ENCODE data around the gene IGFBP6.
"Not testable (repeated sequence)": the region's sequence is repeated elsewhere in the genome, so short reads cannot be mapped to it uniquely, and the experiment has no call there.

The IGFBP6 gene

DNA sequence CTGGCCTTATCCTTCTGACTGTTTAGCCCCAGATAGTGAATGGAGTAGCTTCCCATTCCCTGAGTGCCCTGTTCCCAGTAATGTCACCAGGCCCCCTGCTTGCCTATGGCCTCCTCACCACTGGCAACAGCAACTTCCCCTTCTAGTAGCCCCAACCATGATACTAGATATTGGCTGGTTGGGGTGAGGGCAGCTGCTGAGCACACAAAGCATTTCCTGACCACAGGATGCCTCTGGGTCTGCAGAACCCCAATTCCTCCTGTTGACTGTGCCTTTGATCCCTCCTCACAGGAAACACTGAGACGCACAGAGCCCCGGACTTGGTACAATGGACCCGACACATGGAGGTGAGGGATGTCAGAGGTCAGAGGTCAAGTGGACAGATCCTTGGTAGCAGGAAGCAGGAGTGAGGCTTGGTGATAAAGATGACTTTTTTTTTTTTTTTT is 6.4 kb downstream of the IGFBP6 start:
- peaks cover 4% of the 10 kb centered on the region for H3K4me1 ChIP-seq (ENCODE audit: insufficient read depth, low read length)
- H3K9ac ChIP-seq (ENCODE audit: low read depth, low read length), result no peak overlapping the region
- no peaks in the 10 kb centered on the region for H3K9me3 ChIP-seq (ENCODE audit: control insufficient read depth, insufficient read depth, low read length)
- H3K36me3 ChIP-seq (ENCODE audit: insufficient read depth, low read length), result no peaks in the 10 kb centered on the region

DNA sequence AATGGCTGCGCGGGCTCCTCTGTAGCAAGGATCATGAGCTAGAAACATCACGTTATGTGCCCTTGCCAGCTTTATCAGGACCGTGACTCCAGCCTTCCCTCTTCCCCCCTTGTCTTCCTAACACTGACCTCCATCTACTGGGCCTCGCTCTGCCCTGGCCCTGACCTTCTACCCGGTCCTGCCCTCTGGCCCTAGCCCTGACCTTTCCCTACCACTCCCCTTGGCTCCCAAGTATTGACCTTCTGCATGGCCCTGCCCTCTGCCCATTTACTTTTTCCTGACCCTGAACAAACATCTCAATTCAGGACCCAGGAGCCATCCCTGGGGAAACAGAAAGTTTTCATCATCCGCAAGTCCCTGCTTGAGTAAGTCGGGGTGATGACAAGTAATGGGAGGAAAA is 7.8 kb downstream of the IGFBP6 start:
- H3K9ac ChIP-seq (ENCODE audit: low read depth, low read length), result no peak overlapping the region
- 0 out of 2 replicates have a peak, but pooled peaks cover 3% of the 10 kb centered on the region for H3K9me3 ChIP-seq (ENCODE audit: control insufficient read depth, insufficient read depth, low read length)
- H3K36me3 ChIP-seq (ENCODE audit: insufficient read depth, low read length), result no peaks in the 10 kb centered on the region
- H3K4me1 ChIP-seq (ENCODE audit: insufficient read depth, low read length), result no peaks in the 10 kb centered on the region; the same call in 1 of the 2 replicates

DNA sequence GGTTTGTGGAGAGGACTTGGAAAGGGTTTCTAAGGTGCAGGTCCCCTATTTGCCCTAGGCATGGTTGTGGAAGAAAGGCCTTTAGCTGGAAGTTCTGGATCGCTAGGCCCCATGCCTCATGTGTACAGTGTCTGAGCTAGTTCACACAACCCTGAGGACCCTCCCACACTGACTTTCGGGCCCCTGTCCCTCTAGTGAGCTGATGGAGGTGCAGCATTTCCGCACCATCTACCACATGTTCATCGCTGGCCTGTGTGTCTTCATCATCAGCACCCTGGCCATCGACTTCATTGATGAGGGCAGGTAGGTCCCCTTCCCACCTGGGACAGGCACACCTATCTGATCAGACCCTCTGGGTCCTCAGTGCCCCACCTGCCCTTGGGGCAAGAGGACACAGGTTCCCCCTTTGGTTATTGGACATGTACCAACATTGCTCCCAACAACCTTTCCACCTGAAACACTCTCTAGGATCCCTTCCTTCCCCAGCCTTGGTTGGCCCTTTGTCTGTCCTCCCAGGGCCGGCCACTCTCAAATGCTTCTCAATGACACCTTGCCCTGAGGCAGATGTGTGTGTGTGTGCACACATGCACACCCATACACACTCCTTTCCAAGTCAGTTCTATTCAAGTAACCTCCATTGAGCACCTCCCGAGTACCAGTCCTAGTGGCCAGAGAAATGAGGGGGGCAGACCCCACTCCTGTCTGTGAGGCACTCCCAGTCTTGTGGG is 8.4 kb downstream of the IGFBP6 start:
- no peaks in the 10 kb centered on the region for H3K36me3 ChIP-seq (ENCODE audit: insufficient read depth, low read length)
- no peaks in the 10 kb centered on the region; the same call in 1 of the 2 replicates for H3K4me1 ChIP-seq (ENCODE audit: insufficient read depth, low read length)
- no peak overlapping the region for H3K9ac ChIP-seq (ENCODE audit: low read depth, low read length)
- peaks cover 5% of the 10 kb centered on the region; the same call in 1 of the 2 replicates for H3K9me3 ChIP-seq (ENCODE audit: control insufficient read depth, insufficient read depth, low read length)

DNA sequence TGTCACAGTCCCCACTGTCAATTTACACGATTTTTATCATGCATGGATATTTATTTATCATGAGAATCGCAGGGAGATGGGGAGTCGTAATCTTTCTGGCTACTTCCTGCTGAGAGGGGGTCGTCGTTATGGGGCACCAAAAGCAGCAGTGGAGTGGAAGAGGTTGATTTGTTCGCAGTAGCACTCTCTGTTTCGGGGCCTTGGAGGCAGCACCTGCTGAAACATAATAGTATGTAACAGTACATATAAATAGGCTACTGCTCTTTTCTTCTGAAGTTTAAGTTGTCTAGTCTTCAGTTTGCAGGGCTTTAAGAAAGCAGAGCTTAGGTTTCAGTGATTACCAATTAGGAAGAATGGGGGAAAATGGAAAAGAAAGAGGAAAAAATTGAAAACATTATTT is 9.7 kb downstream of the IGFBP6 start:
- Histone ChIP-seq H3K4me1 (ENCODE audit: insufficient read depth, low read length) (no peaks in the 10 kb centered on the region; the same call in 1 of the 2 replicates), H3K36me3 (ENCODE audit: insufficient read depth, low read length) (no peaks in the 10 kb centered on the region), H3K9me3 (ENCODE audit: control insufficient read depth, insufficient read depth, low read length) (peaks cover 5% of the 10 kb centered on the region; the same call in 1 of the 2 replicates), H3K9ac (ENCODE audit: low read depth, low read length) (no peak overlapping the region)

DNA sequence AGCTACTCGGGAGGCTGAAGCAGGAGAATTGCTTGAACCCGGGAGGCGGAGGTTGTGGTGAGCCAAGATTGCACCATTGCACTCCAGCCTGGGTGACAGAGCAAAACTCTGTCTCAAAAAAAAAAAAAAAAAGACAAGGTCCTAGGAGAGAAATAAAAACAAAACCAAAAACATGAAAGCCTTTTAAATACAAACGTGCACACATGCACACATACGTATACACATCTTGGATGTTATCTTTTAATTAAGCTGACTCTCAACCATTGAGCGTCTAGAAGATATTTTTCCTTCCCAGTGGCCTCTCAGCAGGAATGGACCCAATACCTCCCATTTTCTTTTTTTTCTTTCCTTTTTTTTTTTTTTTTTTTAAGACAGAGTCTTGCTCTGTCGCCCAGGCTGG is 15.0 kb downstream of the IGFBP6 start:
- H3K9ac ChIP-seq (ENCODE audit: low read depth, low read length); H3K9me3 ChIP-seq (ENCODE audit: control insufficient read depth, insufficient read depth, low read length); H3K4me1 ChIP-seq (ENCODE audit: insufficient read depth, low read length); H3K36me3 ChIP-seq (ENCODE audit: insufficient read depth, low read length): not testable (repeated sequence)

DNA sequence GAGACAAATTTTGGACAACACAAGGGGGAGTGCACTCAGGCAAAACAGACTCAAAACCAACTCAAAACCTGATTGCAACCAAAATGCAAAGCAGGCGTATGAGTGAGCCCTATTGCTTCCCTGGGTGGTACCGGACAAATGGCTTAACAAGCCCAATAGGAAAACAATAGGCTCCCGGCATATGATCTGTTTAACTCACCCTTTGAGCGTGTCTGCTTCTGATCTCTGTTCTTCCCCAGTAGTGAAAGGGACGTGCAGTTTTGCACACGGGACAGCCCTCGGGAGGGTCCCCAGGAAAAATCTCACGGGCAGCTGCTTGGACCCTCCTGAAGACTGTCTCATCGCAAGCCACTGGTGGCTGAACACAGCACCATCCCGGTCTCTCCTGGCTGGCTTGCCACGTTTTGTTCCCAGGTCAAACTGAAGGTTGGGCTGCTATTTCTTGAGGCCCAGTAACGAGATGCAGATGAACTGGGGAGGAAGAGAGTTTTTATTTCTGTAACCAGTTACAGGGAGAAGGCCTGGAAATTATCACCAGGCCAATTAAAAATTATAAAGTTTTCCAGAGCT is 15.8 kb downstream of the IGFBP6 start:
- Histone ChIP-seq H3K36me3 (ENCODE audit: insufficient read depth, low read length) (no peaks in the 10 kb centered on the region), H3K9me3 (ENCODE audit: control insufficient read depth, insufficient read depth, low read length) (peaks cover 5% of the 10 kb centered on the region; the same call in 1 of the 2 replicates), H3K9ac (ENCODE audit: low read depth, low read length) (no peak overlapping the region), H3K4me1 (ENCODE audit: insufficient read depth, low read length) (no peaks in the 10 kb centered on the region)

DNA sequence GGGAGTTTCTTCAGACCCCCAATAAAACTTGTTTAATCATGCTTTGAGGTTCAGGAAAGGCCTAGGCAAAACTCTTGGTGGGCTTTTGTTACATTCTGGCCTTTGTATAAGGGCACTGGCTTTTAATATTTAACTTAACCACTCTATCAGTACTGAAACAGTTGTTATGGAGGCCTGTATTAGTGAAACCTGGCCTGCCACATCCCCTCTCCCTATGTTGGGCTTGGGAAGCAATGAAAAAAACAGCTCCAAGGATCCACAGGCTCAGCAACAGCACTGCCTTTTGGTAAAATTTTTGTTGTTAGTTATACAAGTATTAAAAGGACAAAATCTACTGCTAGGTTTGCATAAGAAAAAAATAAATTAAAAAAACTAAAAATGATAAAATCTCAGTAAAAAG is 16.5 kb downstream of the IGFBP6 start:
- H3K9me3 ChIP-seq (ENCODE audit: control insufficient read depth, insufficient read depth, low read length), result peaks cover 5% of the 10 kb centered on the region; the same call in 1 of the 2 replicates
- no peak overlapping the region for H3K9ac ChIP-seq (ENCODE audit: low read depth, low read length)
- H3K36me3 ChIP-seq (ENCODE audit: insufficient read depth, low read length), result no peaks in the 10 kb centered on the region
- no peaks in the 10 kb centered on the region for H3K4me1 ChIP-seq (ENCODE audit: insufficient read depth, low read length)

DNA sequence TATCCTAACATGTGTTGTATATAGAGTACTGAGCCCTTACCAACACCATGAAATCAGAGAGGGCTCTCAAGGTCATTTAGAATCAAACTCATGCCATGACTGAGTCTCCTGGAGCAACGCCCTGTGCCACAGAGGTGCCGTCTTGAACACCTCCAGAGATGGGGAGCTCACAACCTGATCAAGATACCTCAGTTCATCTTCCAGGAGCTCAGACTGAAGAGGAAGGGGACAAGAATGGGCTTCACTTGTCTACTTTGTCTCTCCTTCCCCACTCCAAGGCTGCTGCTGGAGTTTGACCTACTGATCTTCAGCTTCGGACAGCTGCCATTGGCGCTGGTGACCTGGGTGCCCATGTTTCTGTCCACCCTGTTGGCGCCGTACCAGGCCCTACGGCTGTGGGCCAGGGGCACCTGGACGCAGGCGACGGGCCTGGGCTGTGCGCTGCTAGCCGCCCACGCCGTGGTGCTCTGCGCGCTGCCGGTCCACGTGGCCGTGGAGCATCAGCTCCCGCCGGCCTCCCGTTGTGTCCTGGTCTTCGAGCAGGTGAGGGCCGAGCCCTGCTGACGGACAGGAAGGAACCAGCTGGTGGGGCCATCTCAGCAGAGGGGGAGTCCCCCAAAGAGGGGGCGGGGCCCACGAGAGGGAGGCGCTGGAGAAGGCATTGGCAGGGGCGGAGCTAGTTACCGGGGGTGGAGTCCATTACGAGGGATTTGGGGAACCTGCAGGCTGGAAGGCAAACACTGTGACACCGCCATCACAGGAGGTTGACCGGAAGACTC is 17.8 kb downstream of the IGFBP6 start:
- Histone ChIP-seq H3K4me1 (ENCODE audit: insufficient read depth, low read length) (no peaks in the 10 kb centered on the region), H3K9ac (ENCODE audit: low read depth, low read length) (no peak overlapping the region), H3K36me3 (ENCODE audit: insufficient read depth, low read length) (no peaks in the 10 kb centered on the region), H3K9me3 (ENCODE audit: control insufficient read depth, insufficient read depth, low read length) (peaks cover 2% of the 10 kb centered on the region; the same call in 1 of the 2 replicates)

DNA sequence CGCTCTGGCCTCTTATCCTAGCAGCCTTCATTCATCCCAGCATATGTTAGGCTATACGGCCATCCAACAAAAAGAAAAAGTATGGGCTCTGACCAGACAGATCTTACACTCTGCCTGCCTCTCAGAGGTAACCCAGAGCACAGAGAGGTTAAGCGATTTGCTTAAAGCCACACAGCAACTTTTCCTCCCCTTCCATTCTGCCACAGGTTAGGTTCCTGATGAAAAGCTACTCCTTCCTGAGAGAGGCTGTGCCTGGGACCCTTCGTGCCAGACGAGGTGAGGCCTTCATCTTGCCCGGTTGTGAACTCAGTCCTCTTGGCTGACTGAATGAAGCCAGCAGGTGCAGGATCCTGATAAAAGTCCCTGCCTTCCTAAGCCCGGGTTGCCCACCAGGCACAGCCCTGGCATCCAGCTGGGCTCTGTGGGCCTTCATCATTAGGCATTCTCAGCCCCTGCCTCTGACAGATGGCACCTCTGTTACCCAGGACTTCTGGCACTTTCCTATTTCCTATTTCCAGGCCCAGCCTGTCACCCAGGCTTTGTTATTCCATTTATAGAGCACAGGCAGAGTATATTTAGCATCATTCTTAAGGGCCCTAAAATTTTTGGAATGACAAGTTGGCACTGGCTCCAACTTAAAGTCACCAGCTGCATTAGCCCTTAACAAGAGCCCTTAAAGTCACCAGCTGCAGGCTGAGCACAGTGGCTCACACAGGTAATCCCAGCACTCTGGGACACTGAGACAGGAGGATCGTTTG is 18.6 kb downstream of the IGFBP6 start:
- Histone ChIP-seq H3K36me3 (ENCODE audit: insufficient read depth, low read length) (no peaks in the 10 kb centered on the region), H3K9me3 (ENCODE audit: control insufficient read depth, insufficient read depth, low read length) (no peaks in the 10 kb centered on the region), H3K4me1 (ENCODE audit: insufficient read depth, low read length) (no peaks in the 10 kb centered on the region), H3K9ac (ENCODE audit: low read depth, low read length) (no peak overlapping the region)

DNA sequence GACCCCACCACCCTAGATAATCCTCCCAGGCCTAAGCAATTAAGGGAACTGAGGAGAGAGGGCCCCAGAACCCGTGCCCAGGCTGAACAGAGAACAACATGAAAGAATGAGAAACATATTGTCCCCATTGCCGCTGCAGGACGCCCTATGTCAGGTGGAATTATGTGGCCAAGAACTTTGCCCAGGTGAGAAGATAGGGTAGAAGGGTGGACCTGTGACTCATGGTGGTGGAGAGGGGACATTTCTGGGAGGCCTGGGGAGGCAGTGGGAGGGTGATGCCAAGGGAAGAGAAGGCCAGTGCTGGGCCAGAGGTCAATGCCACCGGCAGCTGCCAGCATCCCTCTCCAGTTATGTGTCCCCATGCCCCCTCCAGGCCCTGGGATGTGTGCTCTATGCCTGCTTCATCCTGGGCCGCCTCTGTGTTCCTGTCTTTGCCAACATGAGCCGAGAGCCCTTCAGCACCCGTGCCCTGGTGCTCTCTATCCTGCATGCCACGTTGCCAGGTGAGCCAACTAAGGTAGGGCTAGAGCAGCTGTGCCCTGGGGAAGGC is 21.4 kb downstream of the IGFBP6 start:
- no peak overlapping the region for H3K9ac ChIP-seq (ENCODE audit: low read depth, low read length)
- H3K36me3 ChIP-seq (ENCODE audit: insufficient read depth, low read length), result no peaks in the 10 kb centered on the region
- no peaks in the 10 kb centered on the region for H3K4me1 ChIP-seq (ENCODE audit: insufficient read depth, low read length)
- no peaks in the 10 kb centered on the region for H3K9me3 ChIP-seq (ENCODE audit: control insufficient read depth, insufficient read depth, low read length)

DNA sequence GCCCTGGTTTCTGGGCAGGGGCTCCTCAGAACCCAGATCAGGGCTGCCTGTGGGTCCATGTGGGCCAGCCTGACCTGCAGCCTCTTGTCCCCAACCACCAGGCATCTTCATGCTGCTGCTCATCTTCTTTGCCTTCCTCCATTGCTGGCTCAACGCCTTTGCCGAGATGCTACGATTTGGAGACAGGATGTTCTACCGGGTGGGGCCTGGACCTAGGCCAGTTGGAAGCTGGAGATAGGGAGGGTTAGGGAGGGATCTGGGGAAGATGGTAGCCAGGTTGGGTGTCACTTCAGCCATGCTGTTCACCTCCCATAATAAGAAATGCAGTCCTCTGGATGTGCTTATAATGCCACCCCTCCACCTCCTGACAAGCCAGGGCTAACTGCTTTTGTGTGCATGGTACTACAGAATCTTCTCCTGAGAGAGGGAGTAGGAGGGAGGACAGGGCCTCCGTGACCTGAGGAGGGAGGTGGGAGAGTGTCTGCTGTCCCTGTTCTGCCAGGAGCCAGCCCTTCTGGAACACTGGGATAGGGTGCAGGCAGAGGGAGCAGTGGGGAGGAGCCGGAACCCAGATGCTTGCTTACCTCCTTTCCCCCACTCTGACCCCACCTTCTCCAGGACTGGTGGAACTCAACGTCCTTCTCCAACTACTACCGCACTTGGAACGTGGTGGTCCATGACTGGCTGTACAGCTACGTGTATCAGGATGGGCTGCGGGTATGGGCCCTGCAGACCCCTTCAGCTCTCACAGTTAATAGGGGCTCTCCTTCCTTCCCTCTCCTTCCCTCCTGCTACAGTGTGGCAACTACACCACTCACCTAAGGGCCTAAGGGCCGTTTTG is 23.4 kb downstream of the IGFBP6 start:
- Histone ChIP-seq H3K36me3 (ENCODE audit: insufficient read depth, low read length) (no peaks in the 10 kb centered on the region), H3K4me1 (ENCODE audit: insufficient read depth, low read length) (no peaks in the 10 kb centered on the region), H3K9ac (ENCODE audit: low read depth, low read length) (no peak overlapping the region), H3K9me3 (ENCODE audit: control insufficient read depth, insufficient read depth, low read length) (no peaks in the 10 kb centered on the region)

DNA sequence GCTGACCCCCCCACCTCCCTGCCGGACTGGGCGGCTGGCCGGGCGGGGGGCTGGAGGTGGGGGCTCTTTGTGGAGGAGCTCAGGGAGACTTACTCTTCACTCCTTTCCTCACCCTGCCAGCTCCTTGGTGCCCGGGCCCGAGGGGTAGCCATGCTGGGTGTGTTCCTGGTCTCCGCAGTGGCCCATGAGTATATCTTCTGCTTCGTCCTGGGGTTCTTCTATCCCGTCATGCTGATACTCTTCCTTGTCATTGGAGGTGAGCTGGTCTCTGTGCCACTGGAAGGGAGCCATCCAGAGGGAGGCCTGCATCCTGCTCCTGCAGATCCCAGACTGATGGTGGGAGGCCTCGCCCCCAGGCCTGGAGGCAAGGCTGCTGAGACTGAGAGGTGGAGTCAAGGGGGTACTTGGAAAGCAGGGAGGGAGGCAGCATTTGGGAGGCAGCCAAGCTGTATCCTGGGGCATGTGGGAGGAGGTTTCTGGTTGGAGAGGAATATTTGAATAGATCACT is 25.5 kb downstream of the IGFBP6 start:
- no peaks in the 10 kb centered on the region for H3K4me1 ChIP-seq (ENCODE audit: insufficient read depth, low read length)
- H3K9me3 ChIP-seq (ENCODE audit: control insufficient read depth, insufficient read depth, low read length), result no peaks in the 10 kb centered on the region
- no peaks in the 10 kb centered on the region for H3K36me3 ChIP-seq (ENCODE audit: insufficient read depth, low read length)

More for the DNA sequence above, 25.5 kb downstream of the IGFBP6 start:
- H3K9ac ChIP-seq (ENCODE audit: low read depth, low read length), result no peak overlapping the region

Data from ES-I3 (cell line).